Tongue (tissue), 2 donors: ENCODE results near the gene ZNF628. TPM values are rescaled to one million over a fixed set of nuclear protein-coding genes. Genes with fewer than 3 reads are reported as not detected.
A peak's percentile ranks its signal among the peaks of the same experiment; 100 is the strongest.

Experiments
- DNase-seq: peaks from one replicate; pipeline ENCODE4 v3.0.0-alpha.2; 2015
- total RNA-seq: library from RNA; depleted of rRNA; stranded (reverse); fragments of >200 nt; gene quantifications from one replicate; pipeline ENCODE4 v1.2.3, GENCODE V29; 2014

ZNF628 gene
- total RNA-seq, 1 donor from 2014 or later = 4.4 TPM

DNA sequence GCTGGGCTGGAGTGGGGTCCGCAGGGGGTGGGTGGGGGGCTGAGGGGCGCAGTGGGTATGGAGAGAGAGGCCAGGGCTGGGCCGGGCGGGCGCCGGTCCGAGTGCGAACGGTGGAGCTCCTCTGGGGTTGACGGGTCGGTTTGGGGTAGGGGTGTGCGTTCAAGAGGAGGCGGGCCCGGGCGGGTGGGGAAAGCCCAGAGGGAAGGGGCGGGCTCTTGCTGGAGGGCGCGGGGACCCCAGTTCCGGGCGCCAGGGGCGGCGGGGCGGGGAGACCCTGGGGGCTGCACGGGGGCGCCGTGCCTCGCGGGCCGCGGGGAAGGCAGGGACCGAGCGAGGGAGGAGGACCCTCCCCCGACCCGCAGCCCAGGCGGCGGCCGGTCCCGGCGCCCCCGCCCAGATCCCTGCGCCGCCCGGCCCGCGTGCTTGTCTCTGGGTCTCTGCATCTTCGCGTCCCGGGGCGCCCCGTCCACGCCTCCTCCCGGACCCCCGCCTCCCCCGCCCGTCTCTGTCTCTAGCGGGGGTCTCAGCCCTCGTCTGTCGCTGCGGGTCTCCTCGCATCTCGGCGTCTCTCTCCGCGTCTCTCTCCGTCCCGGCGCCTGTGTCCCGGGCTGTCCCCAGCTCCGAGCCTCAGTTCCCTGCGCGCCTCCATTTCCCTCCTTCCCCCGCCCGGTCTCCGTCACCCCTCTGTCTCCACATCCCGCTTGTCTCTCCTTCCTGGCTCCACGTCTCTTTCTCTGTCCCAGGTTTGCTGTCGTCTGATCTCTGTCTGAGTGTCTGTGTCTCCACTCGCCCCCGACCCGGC is 25.1 kb upstream of the ZNF628 start:
- DNase-seq = no peak

DNA sequence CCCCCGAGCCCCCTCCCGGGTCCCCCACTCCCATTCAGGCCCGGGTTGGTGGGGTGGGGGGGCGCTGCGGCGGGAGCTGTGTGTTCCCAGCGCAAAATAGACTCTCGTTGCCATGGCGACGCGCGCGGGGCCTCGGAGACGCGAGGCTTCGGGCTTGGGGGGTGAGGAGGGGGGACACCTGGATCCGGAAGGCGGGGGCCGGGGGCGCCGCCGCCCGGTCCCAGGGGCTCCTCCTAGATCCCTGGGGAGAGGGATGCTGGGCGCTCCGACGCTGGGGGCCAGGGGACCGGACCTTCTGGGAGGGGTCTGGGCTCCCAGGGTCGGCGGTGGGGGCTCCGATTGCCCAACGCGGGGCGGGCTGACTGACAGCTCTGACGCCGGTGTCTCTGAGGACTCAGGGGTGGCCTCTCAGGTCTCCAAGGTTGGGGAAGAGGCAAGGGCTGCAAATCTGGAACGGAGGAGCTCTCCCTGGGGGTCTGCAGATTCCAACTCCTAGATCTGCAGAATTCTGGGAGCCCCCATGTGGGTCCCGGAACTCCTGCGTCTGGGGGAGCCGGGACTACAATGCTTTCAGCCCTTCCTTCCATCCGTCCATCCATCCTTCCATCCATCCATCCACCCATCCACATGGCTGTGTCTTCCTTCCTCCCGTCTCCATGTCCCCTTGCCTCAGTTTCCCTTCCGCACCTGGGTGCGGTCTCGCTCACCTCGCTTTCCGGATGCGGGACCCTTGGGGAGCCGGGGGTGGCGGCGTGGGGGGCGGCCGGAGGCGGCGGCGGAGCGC is 24.3 kb upstream of the ZNF628 start:
- DNase-seq = peak; percentile 54

DNA sequence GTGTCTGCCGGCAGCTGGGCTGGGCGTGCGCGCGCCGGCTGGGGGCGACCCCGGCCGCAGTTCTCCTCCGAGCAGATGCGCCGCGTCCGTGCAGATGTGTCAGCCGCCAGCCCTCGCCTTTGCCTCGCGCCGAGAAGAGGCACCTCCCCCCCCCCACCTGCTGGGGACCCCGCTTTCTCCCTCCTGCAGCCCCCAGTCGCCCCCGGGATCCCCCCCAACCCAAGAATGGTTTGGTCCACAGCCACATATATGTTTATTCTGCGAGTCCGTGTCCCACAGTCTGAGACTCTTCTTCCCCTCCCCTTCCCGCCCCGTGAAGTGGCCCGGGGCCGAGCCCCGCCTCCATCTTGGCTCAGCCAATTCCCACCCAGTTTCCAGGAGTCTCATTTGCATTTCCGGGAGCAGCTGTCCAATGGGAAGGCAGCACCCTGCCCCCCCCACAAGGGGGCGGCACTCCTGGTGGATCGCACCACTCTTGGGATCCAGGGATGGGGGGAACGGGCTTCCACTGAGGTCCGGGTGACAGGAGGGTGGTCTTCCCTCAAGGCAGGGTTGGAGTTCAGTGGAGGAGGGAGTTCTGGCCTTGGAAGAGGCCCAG is 23.6 kb upstream of the ZNF628 start:
- DNase-seq = peak; percentile 96

- no peak for DNase-seq
Measured at GRCh38 chr19:55453511-55454260, 22.7 kb upstream of the ZNF628 start.

DNA sequence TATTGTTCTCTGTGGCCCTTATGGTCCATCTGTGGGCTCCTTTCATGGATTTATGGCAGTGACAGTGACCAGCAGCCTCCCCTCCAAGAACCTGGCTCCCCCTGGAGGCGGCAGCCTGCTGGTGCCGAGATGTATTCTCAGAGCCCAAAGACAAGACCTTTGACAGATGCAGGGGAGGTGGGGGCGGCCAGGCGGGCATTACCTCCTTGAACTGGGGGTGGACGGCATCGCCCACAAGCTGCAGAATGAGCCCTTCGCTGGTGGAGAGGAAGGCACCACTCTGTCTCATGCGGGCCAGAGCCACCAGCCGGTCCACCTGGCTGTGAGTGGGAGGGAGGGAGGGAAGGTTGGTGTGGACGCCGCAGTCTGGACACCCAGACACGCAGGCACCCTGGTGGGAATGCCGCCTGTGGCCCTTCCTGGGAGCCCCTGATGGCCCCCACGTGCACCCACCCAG is 21.6 kb upstream of the ZNF628 start:
- DNase-seq = no peak

GRCh38 chr19:55455576-55456235 is 20.7 kb upstream of the ZNF628 start:
- no peak for DNase-seq

- DNase-seq = no peak
Measured at GRCh38 chr19:55456347-55456746, 20.1 kb upstream of the ZNF628 start.

DNA sequence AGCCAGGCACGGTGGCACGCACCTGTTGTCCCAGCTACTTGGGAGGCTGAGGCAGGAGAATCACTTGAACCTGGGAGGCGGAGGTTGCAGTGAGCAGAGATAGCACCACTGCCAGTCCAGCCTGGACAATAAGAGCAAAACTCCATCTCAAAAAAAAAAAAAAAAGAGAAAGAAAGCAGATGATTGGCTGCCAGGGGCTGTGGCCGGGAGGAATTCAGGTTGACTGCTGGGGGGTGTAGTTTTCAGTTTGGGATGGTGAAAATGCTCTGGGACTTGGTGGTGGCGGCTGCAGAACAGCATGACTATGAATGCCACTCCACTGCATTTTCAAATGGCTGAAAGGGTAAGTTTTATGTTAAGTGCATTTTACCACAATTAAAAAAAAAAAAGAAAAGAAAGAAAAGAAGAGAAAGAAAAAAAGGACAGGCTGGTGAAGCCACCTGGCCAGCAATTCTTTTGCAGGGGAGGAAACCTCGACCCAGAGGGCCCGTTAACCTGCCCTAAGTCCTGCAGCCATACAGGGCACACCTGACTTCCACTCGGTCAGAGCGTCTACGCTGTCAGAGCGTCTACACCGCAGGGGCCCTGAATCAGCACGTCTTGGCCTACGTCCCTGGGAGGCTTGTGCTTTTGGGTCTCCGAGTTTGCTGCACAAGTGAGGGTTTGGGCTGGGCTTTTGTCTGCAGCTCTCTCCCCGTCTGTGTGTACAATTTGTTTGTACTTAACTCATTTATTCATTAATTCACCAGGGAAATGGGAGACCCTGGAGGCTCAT is 18.5 kb upstream of the ZNF628 start:
- no peak for DNase-seq

DNA sequence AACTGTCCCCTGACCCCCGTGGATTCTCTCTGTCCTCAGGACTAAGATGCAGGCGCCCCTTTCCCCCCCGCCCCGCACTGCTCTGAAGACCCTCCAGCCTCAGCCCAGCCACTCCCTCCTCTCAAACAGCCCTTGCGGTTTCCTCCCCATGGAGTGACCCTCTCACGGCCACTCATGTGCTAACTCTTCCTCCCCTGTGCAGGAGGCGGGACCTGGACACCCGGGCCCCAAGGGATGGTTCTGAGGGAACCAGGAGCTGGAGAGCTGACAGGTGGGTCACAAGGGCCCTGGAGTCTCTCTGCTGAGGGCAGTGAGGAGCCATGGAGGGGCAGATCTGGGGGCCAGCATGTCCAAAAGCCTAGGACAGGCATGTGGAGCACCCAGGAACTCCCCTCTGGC is 16.9 kb upstream of the ZNF628 start:
- no peak for DNase-seq

DNA sequence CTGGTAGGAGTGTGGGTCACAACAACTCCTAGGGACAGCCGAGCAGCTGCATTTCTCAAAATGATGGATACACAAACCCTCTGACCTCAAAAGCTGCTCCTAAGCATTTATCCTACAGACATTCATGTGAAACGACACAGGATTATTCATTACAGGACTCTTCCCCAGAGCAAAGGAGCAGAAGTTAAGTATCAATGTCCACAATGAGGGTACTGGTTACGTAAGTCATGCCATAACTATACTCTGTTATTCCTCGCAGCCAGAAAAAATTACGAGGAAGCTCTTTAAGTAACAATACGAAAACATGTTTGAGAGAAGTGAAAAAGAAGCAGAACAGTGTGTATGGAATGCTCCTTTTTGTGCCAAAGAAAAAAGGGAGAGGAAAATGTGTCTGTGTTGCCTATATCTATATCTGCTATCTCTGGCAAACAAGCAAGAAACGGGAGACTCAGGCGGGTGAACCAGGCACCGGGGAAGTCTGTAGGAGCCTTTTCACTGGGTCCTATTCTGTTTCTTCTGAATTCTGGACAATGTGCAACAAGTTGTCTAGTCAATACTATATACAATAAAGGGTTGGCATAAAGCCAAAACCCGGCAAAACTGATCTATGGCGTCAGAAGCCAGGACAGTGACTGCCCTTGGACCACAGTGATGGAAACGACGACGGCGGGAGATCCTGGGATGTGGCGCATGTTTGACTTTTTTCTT is 16.3 kb upstream of the ZNF628 start:
- DNase-seq = peak; percentile 54

GRCh38 chr19:55460670-55461258 is 15.7 kb upstream of the ZNF628 start:
- peak; percentile 87 for DNase-seq

GRCh38 chr19:55461259-55461973 is 15.0 kb upstream of the ZNF628 start, which contains the start of gene ISOC2:
Gene ISOC2 (minus strand): TSS chr19:55461642. CDS start chr19:55456486, 5,156 bp downstream.
- DNase-seq = peak; percentile 100

- peak; percentile 56 for DNase-seq
Measured at GRCh38 chr19:55461974-55462626, 14.3 kb upstream of the ZNF628 start.

DNA sequence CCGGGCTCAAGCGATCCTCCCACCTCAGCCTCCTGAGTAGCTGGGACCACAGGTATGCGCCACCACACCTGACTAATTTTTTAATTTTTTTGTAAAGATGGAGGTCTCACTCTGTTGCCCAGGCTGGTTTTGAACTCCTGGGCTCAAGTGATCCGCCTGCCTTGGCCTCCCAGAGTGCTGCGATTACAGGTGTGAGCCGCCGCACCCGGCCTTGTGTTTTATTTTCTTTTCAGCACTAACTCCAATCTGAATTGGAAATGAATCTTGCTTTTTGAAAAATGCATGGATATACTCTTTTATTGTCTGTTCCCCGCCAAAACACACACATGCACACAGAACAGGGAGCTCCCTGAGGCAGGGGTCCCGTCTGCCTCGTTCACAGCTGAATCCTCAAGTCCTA is 13.7 kb upstream of the ZNF628 start:
- DNase-seq = no peak

DNA sequence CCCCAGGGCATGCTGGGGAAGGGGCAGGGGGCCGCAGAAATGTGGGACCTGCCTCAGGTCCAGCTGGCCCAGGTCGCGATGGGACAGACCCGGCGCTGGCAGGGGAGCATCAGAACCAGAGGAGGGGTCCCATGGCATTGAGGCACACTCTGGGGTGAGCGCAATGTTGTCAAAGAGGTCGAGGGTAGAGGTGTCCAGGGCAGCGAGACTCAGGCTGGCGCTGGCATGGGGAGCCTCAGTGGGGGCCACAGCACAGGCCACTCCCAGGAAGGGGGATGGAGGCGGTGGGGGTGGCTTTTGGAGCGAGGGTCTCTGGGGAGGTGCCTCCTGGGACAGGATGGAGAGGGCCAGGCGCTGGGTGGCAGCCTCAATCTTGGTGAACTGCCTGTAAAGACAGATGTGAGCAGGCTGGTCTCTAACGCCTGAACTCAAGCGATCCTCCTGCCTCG is 12.8 kb upstream of the ZNF628 start:
- DNase-seq = no peak

- DNase-seq = no peak
Measured at GRCh38 chr19:55464039-55464661, 12.3 kb upstream of the ZNF628 start.

DNA sequence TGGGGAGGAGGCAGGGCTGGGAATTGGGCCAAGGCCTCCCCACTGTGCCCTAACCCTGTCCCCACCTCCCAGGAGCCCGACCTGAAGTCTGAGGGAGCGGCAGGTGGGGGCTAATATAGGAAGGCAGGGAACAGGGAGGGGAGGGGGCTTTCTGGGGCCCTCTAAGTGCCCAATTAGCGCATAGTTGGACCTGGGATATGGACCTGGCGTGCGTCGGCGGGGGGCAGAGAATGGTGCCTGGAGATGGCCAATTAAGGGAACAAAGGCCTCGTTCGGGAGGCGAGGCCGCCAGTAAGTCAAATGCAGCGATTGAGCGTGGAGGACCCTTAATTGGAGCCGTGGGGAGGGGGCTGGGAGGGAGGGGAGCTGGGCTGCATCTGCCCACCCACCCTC is 11.8 kb upstream of the ZNF628 start, which contains the start of gene C19orf85:
C19orf85 (minus strand) TSS at position 90 of the 393 bp plus-strand sequence. CDS start 197 bp downstream, outside the sequence.
- DNase-seq = no peak
